Upper lobe of left lung (tissue), 4 donors: ENCODE measurements around the gene CYP2W1.

Experiments used
- POLR2A ChIP-seq, 4 donors: fragments of 450-650 bp; IDR thresholded peaks; one replicate each; pipeline ENCODE4 v1.5.1; 2016 to 2017; ENCODE audit warnings: antibody characterized with exemption in 4 of 4, mild to moderate bottlenecking in 2 of 4
- POLR2AphosphoS5 ChIP-seq, 2 donors: sonication (generic); formaldehyde crosslinking; IDR thresholded peaks; one replicate each; pipeline ENCODE4 v1.5.1; 2017; ENCODE audit warnings: antibody characterized with exemption in 2 of 2
- TF ChIP-seq, protein P1 (sequence below), 6 experiments: fragments of 450-650 bp in 4 of 6; fragments of 200-600 bp in 2 of 6; sonication (generic) in 2 of 6; IDR thresholded peaks; one replicate each; pipeline ENCODE4 v1.5.1; 2016 to 2019; ENCODE audit warnings: antibody characterized with exemption in 6 of 6

DNA sequence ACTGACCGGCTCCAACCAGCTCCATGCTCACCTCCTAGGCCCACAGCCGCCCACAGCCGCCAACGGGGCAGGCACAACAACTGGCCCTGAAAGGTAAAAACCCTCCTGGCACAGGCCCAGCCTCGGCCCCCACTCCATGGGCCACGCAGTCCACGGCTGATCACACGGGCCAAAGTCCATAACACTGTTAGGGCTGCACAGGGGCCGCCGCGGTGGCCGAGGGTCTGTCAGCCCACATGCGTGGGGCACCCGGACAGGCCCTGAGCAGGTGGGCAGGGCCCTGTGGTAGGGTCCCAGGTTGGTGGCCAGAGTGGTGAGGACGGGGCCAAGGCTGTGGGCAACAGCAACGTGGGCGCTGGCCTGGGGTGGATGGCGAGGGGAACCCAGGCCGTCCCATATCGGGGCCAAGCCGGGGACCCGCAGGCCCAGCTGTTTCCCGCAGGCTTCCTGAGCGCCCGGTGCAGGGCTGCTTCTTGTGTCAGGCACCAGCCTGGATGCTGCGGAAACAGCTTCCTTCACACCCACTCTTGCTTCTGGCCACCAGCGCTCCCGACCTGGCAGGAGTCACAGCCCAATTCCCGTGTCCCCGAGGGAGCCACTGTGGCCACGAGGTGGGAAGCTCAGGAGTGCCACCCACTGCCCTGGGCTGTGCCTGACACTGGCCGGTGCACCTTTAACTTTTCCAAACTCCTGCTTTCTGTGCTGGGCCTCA, 29.2 kb downstream of the CYP2W1 start:
- TF ChIP-seq, protein P1, sequence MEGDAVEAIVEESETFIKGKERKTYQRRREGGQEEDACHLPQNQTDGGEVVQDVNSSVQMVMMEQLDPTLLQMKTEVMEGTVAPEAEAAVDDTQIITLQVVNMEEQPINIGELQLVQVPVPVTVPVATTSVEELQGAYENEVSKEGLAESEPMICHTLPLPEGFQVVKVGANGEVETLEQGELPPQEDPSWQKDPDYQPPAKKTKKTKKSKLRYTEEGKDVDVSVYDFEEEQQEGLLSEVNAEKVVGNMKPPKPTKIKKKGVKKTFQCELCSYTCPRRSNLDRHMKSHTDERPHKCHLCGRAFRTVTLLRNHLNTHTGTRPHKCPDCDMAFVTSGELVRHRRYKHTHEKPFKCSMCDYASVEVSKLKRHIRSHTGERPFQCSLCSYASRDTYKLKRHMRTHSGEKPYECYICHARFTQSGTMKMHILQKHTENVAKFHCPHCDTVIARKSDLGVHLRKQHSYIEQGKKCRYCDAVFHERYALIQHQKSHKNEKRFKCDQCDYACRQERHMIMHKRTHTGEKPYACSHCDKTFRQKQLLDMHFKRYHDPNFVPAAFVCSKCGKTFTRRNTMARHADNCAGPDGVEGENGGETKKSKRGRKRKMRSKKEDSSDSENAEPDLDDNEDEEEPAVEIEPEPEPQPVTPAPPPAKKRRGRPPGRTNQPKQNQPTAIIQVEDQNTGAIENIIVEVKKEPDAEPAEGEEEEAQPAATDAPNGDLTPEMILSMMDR (IDR thresholded peaks at IDR 0.05): no peak
- TF ChIP-seq POLR2A (IDR thresholded peaks at IDR 0.05) (no peak), POLR2AphosphoS5 (IDR thresholded peaks at IDR 0.05) (no peak)
